IPS DF 6.9 (cell line): Measurements from ENCODE around the gene DDX42.

ENCODE experiments used
- DNase-seq: peaks from one replicate; pipeline ENCODE4 v3.0.0-alpha.2; 2013; ENCODE audit warnings: low read depth, low spot score
- H3K27ac ChIP-seq: one replicate; pipeline ENCODE4 v1.5.1; 2013; ENCODE audit warnings: low read length, control low read depth
- H3K27me3 ChIP-seq: 2 replicates; pipeline ENCODE4 v1.6.1; 2013; ENCODE audit warnings: mild to moderate bottlenecking, low read length; ENCODE audit not compliant: control insufficient read depth, insufficient read depth
- H3K36me3 ChIP-seq: 2 replicates; pipeline ENCODE4 v1.6.1; 2013; ENCODE audit warnings: low read length; ENCODE audit not compliant: control insufficient read depth, insufficient read depth
- H3K4me1 ChIP-seq: 2 replicates; pipeline ENCODE4 v1.6.1; 2013; ENCODE audit warnings: low read length; ENCODE audit not compliant: control insufficient read depth, insufficient read depth
- H3K4me3 ChIP-seq: 2 replicates; pipeline ENCODE4 v1.5.1; 2013; ENCODE audit warnings: mild to moderate bottlenecking, low read length
- H3K9me3 ChIP-seq: 2 replicates; pipeline ENCODE4 v1.6.1; 2013; ENCODE audit warnings: low read length, inconsistent platforms; ENCODE audit not compliant: control insufficient read depth, insufficient read depth
- WGBS: extraction: QIAGEN DNeasy Blood & Tissue Kit; methylation state at CpG from one replicate; pipeline ENCODE4 v1.1.7; 2013; ENCODE audit warnings: mixed read lengths, missing lambda C conversion rate; ENCODE audit not compliant: insufficient read length, insufficient coverage; 5-methylcytosine and 5-hydroxymethylcytosine counted together

The DDX42 gene

DNA sequence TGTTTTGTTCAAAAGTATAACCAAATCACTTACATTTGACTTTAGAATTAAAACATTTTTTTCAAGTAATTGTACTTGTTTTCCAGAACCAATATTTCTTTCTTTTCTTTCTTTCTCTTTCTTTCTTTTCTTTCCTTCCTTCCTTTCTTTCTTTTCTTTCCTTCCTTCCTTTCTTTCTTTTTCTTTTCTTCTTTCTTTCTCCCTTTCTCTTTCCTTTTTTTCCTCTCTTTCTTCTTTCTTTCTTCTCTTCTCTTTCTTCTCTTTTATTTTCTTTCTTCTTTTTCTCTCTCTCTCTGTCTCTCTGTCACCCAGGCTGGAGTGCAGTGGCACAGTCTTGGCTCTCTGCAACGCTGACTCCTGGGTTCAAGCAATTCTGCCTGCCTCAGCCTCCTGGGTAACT, 26.8 kb downstream of the DDX42 start:
- no peak for DNase-seq
- peaks cover 22% of the 10 kb centered on the region; the same call in 1 of the 2 replicates for H3K36me3 ChIP-seq
- no CpG with 5 or more reads among the region's 1 CpG for WGBS

GRCh38 chr17:63804328-63804727, 30.4 kb downstream of the DDX42 start:
- WGBS: no CpG with 5 or more reads among the region's 1 CpG
- H3K4me3 ChIP-seq: no peak overlapping the region

More for the DNA sequence above, 26.8 kb downstream of the DDX42 start:
- no peaks in the 10 kb centered on the region for H3K9me3 ChIP-seq
- H3K4me1 ChIP-seq: no peaks in the 10 kb centered on the region
- no peak overlapping the region for H3K27ac ChIP-seq
- no peaks in the 10 kb centered on the region for H3K27me3 ChIP-seq
- no peak overlapping the region for H3K4me3 ChIP-seq

DNA sequence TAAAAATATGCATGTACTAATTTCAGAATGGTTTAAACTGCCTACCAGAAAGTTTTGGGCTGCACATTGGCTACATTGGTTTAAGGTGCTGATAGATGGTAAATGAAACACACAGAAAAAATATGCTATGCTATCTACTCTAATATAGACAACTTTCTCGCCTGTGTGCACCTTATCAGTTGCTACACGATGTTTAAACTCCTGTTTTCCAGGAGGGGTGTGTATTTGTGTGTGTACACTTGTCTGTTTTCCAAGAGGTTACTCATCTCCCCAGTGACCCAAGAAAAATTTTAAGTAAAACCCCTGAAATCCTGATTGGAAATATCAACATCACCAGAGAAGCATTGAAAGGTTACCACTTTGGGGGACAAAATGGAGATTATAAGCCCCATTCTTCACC, 31.6 kb downstream of the DDX42 start:
- WGBS: no CpG with 5 or more reads among the region's 2 CpGs
- H3K36me3 ChIP-seq: peaks cover 26% of the 10 kb centered on the region; the same call in 1 of the 2 replicates

More at GRCh38 chr17:63804328-63804727, 30.4 kb downstream of the DDX42 start:
- no peaks in the 10 kb centered on the region for H3K27me3 ChIP-seq
- peaks cover 28% of the 10 kb centered on the region; the same call in 1 of the 2 replicates for H3K36me3 ChIP-seq
- no peaks in the 10 kb centered on the region for H3K9me3 ChIP-seq
- H3K27ac ChIP-seq: no peak overlapping the region
- no peaks in the 10 kb centered on the region for H3K4me1 ChIP-seq
- DNase-seq: no peak

GRCh38 chr17:63809970-63810369, 36.0 kb downstream of the DDX42 start:
- DNase-seq: no peak
- Histone ChIP-seq H3K9me3 (no peaks in the 10 kb centered on the region), H3K27ac (no peak overlapping the region), H3K4me3 (no peak overlapping the region), H3K36me3 (peaks cover 50% of the 10 kb centered on the region; the same call in 1 of the 2 replicates), H3K4me1 (no peaks in the 10 kb centered on the region), H3K27me3 (no peaks in the 10 kb centered on the region)
- no CpG with 5 or more reads among the region's 9 CpGs for WGBS

More for the DNA sequence above, 31.6 kb downstream of the DDX42 start:
- no peaks in the 10 kb centered on the region for H3K4me1 ChIP-seq
- no peaks in the 10 kb centered on the region for H3K9me3 ChIP-seq
- DNase-seq: no peak
- H3K4me3 ChIP-seq: no peak overlapping the region
- H3K27me3 ChIP-seq: no peaks in the 10 kb centered on the region
- no peak overlapping the region for H3K27ac ChIP-seq

DNA sequence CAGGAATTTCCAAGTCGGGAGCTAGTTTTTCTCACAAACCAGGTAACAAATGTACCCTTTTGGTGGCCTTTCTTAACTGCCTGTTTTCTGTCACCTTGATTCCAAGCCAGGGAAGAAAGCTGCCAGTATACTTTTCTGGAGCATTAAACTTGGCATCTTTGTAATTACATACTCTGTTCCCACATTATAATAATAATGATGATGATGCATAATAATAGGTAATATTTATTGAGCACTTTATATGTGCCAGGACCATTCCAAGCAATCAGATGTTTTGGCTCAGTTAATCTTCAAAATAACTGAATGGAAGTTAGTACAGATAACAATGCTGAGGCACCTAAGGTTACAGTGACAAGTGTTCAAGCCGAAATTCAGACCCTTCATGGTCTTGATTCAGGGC, 42.2 kb downstream of the DDX42 start:
- Histone ChIP-seq H3K27me3 (no peaks in the 10 kb centered on the region), H3K27ac (no peak overlapping the region), H3K4me3 (no peak overlapping the region), H3K4me1 (no peaks in the 10 kb centered on the region), H3K9me3 (no peaks in the 10 kb centered on the region), H3K36me3 (peaks cover 68% of the 10 kb centered on the region)
- no CpG with 5 or more reads among the region's 2 CpGs for WGBS
- no peak for DNase-seq

DNA sequence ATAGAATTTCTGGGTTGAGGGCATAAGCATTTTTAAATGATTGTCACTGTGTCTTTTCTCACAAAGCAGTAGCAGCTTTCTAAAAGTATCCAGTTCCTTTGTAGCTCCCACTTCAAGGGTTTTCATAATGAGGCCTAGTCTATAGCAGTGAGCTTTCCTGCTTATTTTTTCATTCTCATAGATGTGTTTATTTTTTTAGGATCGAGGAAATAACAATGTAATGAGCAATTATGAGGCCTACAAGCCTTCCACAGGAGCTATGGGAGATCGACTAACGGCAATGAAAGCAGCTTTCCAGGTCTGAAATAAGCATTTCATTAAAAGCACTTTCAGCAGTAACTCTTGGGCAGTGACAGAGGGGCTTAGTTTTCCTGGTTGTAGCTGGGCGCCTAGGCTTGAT, 42.7 kb downstream of the DDX42 start:
- Histone ChIP-seq H3K36me3 (peaks cover 69% of the 10 kb centered on the region), H3K4me3 (no peak overlapping the region), H3K9me3 (no peaks in the 10 kb centered on the region), H3K4me1 (no peaks in the 10 kb centered on the region), H3K27ac (no peak overlapping the region), H3K27me3 (no peaks in the 10 kb centered on the region)
- WGBS: no CpG with 5 or more reads among the region's 4 CpGs
- no peak for DNase-seq

GRCh38 chr17:63817736-63818385, 43.9 kb downstream of the DDX42 start:
- peaks cover 67% of the 10 kb centered on the region for H3K36me3 ChIP-seq
- H3K4me3 ChIP-seq: no peak overlapping the region
- no peaks in the 10 kb centered on the region for H3K9me3 ChIP-seq
- H3K4me1 ChIP-seq: no peaks in the 10 kb centered on the region
- no peaks in the 10 kb centered on the region for H3K27me3 ChIP-seq
- DNase-seq: no peak
- H3K27ac ChIP-seq: no peak overlapping the region
- WGBS: no CpG with 5 or more reads among the region's 27 CpGs

DNA sequence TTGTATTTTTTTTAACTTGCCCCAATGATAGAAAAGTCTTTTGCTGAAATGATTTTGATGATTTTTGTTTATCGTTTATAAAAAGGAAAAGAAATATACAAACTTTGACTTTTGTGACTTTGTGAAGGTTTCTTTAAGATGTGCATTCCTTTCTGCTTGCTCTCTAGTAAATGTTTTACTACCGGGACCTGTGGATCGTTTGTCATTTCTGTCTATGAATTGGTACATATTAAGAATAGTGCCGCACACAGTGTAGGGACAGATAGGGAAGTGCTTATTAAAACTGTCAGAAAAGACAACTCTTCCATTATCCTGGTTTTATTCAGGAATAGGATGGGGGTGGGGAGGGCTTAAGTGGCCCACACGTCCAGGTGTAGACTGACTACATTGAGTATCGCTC, 45.2 kb downstream of the DDX42 start:
- 100% methylated on average over 1 of the region's 6 CpGs for WGBS
- no peaks in the 10 kb centered on the region for H3K4me1 ChIP-seq

GRCh38 chr17:63819585-63820537, 45.9 kb downstream of the DDX42 start:
- Histone ChIP-seq H3K36me3 (peaks cover 67% of the 10 kb centered on the region), H3K27ac (no peak overlapping the region), H3K27me3 (no peaks in the 10 kb centered on the region), H3K4me1 (no peaks in the 10 kb centered on the region), H3K9me3 (no peaks in the 10 kb centered on the region), H3K4me3 (no peak overlapping the region)
- no CpG with 5 or more reads among the region's 21 CpGs for WGBS
- no peak for DNase-seq

More for the DNA sequence above, 45.2 kb downstream of the DDX42 start:
- no peaks in the 10 kb centered on the region for H3K27me3 ChIP-seq
- DNase-seq: no peak
- H3K27ac ChIP-seq: no peak overlapping the region
- no peak overlapping the region for H3K4me3 ChIP-seq
- no peaks in the 10 kb centered on the region for H3K9me3 ChIP-seq
- H3K36me3 ChIP-seq: peaks cover 68% of the 10 kb centered on the region

DNA sequence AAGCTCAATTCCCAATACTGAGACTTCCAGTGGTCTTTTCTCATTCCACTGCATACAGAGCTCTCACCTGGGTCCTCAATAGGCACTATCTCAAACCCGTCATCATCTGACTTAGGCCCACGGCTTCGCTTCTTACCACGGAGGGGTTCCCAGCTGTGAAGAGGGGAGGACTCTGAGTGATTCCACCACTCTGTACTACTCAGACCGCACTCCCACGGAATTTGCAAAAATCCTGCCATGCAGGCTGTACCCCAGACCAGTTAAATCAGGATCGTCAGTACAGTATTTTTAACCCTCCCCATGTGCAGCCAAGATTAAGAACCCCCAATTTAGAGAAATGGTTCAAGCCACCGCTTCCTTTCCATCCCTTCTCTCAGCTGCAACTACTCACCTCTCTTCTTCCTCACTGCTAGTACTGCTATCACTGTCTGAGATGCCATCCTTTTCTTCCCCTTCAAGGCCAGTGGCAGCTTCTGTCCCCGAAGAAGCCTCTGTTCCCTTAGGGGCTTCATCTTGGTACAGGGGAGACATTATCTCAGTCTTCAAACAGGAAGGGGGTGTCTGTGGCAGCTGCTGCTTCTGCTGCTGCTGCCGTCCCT, 47.1 kb downstream of the DDX42 start:
- H3K27ac ChIP-seq: no peak overlapping the region
- H3K4me3 ChIP-seq: no peak overlapping the region
- no peaks in the 10 kb centered on the region for H3K9me3 ChIP-seq
- no CpG with 5 or more reads among the region's 10 CpGs for WGBS
- no peaks in the 10 kb centered on the region for H3K4me1 ChIP-seq
- DNase-seq: no peak
- H3K36me3 ChIP-seq: peaks cover 59% of the 10 kb centered on the region
- no peaks in the 10 kb centered on the region for H3K27me3 ChIP-seq
